HG03442 (cell line): ENCODE results near the gene PCNX1.

ENCODE experiments used
- ATAC-seq: cut with Tn5 transposase; IDR thresholded peaks from one replicate; pipeline ENCODE4 v1.9.1; 2021; ENCODE audit warnings: mild to moderate bottlenecking, moderate library complexity; ENCODE audit not compliant: unreplicated experiment

The PCNX1 gene

GRCh38 chr14:70888681-70889175 lies 18.5 kb upstream of the PCNX1 start:
- no peak for ATAC-seq

- no peak for ATAC-seq
Observed at GRCh38 chr14:70889555-70889954, 17.7 kb upstream of the PCNX1 start.

DNA sequence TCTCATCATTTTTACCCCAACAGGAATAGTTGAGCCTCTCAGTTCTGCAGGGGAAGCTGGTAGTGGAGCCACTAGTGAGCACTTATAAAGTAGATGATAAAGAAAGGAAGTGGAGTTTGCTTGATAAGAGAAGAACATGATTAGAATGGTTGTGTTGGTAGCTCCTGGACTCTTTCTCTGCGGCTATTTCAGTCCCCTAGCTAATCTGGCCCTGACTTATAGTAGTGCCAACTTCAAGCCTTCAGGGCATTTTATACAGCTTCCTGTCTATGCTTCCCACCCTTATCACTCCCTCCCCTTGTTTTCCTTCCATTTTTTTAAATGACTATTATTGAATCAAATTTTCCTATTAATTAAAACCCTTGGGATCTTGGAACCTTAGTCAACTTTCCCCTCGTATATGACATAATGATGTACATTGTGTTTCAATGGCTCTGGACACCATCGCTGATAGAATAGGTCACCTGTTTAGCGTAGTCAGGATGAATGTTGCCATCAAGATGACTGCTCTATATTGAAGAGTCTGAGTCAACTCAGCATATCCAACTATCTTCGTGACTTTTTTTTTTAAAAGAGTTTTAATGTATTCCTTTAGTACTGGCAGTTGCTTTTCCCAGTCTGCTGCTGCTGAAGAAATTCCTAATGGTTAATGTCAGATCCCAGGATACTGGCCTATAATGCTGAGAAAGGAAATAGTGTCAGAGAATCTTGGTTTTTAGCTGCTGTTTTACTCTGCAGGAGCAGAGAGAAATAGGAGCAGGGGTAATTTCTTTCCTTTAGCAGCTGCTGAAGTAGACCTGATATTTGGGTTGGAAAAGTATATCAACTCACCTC lies 16.2 kb upstream of the PCNX1 start:
- ATAC-seq: no peak

DNA sequence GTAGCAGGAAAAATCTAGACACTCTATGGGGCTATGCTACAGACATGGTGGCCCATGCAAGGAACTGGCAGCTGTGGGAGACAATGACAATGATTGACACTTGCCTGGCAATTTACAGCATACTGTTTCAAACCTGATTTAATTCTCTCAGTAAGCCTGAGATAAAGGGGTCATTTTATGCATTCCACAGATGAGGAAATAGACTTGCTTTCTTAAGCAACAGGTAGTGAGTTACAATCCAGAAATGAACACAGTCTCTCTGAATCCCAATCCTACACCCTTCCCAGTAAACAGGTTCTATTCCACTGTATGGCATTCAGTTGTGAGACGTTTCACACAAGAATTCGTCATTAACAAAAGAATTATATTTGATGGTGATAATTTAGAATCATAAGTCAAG lies 15.5 kb upstream of the PCNX1 start:
- no peak for ATAC-seq

DNA sequence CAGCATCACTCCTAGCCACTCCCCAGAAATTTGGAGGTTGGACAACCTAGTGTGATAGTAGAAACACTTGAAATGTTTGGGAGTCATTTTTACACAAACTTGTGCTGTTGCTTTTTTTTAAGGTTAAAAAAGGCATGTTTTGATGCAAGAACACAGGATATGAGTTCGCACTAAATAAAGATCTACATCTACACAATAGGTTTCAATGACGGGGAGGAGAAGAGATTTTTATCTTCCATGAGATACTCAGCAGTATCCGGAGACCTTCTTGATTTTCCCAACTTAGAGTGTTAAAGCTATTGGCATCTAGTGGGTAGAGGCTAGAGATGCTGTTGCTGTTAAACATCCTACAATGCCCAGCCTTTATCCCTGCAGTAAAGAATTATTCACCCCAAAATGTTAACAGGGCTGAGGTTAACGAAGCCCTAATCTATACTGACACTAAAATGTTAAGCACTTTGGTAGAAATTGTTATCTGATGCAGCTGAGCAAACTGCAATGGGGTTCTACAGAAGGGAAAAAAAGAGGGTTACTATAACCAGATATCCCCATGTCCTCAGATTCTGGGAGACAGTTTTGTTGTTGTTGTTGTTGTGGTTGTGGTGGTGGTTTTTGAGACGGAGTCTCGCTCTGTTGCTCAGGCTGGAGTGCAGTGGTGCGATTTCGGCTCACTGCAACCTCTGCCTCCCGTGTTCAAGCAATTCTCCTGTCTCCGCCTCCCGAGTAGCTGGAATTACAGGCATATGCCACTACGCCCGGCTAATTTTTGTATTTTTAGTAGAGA lies 14.0 kb upstream of the PCNX1 start:
- ATAC-seq: no peak

DNA sequence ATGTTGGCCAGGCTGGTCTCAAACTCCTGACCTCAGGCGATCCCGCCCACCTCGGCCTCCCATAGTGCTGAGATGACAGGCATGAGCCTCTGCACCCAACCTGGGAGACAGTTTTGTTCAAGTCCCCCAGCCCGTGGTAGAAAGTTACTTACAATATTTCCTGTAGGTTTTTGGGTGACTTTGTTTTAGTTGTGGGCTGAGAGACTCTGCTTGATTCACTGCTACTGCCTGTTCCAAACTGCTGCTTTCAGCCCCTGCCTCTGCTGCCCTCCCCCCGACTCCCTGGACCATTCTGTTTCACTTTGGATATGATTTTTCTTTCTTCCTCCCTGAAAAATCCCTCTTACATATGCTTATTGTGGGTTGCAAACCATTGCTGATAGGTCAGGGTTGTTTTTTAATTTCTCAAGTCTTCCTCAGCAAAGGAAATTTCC lies 13.4 kb upstream of the PCNX1 start:
- no peak for ATAC-seq

DNA sequence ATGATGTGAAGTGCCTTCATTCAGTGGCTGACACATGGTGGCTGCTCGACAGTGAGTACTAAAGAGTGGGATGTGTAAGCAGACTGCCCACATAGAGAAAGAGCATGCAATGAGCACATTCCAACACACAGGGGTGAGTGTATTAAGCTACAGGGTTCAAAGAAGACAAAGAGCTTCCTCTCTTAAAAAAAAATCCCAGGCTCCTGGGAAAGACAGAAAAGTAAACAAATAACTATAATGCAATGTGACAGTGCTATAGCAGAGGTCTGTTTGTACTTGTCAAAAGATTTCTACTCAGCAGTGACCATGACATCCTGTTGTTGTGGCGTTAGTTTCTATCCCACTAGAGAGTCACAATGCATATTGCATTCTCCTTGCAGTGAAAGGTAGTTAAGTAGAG lies 12.4 kb upstream of the PCNX1 start:
- ATAC-seq: no peak

- ATAC-seq: no peak
Observed at GRCh38 chr14:70896317-70896716, 10.9 kb upstream of the PCNX1 start.

GRCh38 chr14:70896981-70897380 lies 10.3 kb upstream of the PCNX1 start:
- no peak for ATAC-seq

GRCh38 chr14:70897464-70897863 lies 9.8 kb upstream of the PCNX1 start:
- no peak for ATAC-seq

GRCh38 chr14:70898111-70898745 lies 9.0 kb upstream of the PCNX1 start:
- ATAC-seq: no peak

- ATAC-seq: no peak
Observed at GRCh38 chr14:70901269-70901668, 6.0 kb upstream of the PCNX1 start.

- no peak for ATAC-seq
Observed at GRCh38 chr14:70902184-70902583, 5.1 kb upstream of the PCNX1 start.

DNA sequence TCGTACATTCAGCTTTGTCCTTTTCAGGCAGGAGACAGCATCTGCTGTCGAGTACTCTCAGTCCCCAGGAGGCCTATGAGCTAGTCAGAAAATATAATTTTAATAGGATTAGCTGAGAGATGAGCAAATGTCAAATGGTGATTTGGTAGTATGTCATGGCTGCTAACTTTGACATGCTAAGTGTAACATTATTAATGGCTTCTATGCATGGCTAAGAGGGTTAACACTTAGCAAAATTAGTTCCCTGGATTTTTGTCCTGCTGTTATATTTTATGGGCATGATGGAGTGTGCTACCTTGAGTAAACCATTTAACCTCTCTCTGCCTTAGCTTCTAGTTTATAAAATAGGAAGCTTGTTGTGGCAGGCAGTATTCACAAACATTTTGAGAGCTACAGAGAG lies 2.9 kb upstream of the PCNX1 start:
- ATAC-seq: no peak

- no peak for ATAC-seq
Observed at GRCh38 chr14:70905301-70905700, 2.0 kb upstream of the PCNX1 start.

DNA sequence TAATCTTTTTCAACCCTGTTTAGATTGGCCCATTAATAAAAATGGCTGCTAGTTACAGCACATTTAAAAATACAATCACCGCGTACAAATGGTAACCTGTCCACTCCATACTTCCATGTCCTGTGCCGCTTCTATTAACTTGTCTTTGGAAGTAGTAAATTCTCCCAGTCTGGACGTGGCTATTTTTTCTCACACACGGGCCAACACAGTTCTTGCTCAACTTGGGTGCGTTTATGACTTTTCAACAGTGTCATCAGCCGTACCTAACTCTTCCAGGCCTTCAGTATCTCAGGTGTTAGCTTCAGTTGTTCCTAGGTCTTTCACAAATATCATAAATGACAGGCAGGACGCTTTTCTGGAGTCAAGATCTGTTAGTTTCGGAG lies 475 bp upstream of the PCNX1 start:
- no peak for ATAC-seq

GRCh38 chr14:70907996-70908934 lies 1.0 kb downstream of the PCNX1 start:
- peak; percentile 21 for ATAC-seq

DNA sequence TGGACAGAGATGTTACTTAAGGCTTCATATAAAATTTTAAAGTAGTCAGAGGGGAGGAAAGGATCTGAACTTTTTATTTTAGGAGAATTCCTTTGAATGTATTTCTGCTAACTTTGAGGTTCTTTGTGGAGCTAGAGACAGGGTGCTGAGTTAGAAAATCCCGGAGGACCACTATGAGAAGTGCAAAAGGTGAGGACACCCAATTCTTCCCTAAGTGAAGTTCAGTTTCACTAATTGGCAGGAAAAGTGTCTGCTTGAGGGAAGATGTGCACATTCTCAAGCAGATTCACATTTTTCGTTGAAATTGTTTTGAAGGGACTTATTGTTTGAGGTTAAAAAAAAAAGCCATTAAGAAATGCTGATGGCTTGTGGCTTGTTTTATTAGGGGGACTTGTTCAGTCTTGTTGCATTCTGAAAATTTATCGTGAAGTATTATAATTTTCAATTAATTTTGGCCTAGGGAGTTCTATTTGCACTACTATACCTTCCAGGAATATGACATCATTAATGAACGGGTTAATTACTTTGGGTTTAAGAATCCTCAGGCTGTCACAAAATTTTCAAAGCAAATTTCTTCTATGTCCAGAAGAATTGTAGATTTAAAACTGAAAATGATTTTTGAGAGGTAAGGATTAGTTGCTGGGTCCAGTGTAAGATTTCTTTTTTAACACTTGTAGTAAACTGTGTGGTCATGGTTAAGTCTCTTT lies 1.8 kb downstream of the PCNX1 start:
- ATAC-seq: no peak

GRCh38 chr14:70909733-70910614 lies 2.7 kb downstream of the PCNX1 start:
- ATAC-seq: no peak
